BLaER1 (cell line): ENCODE data around the gene NFIC.
"Not testable (repeated sequence)": the region's sequence is repeated elsewhere in the genome, so short reads cannot be mapped to it uniquely, and the experiment has no call there.

Experiments
- H3K27ac ChIP-seq: shearing (Covaris generic); formaldehyde crosslinking; 2 replicates; pipeline ENCODE4 v1.8.1; 2022
- H3K27me3 ChIP-seq: shearing (Covaris generic); formaldehyde crosslinking; 2 replicates; pipeline ENCODE4 v1.8.1; 2022
- H3K36me3 ChIP-seq: shearing (Covaris generic); formaldehyde crosslinking; 2 replicates; pipeline ENCODE4 v1.8.1; 2022
- H3K4me1 ChIP-seq: shearing (Covaris generic); formaldehyde crosslinking; 2 replicates; pipeline ENCODE4 v1.8.1; 2022
- H3K4me2 ChIP-seq: shearing (Covaris generic); formaldehyde crosslinking; 2 replicates; pipeline ENCODE4 v1.8.1; 2022
- H3K4me3 ChIP-seq: shearing (Covaris generic); formaldehyde crosslinking; 2 replicates; pipeline ENCODE4 v1.8.1; 2022
- H3K9ac ChIP-seq: shearing (Covaris generic); formaldehyde crosslinking; 2 replicates; pipeline ENCODE4 v1.8.1; 2022
- H3K9me3 ChIP-seq: shearing (Covaris generic); formaldehyde crosslinking; 2 replicates; pipeline ENCODE4 v1.8.1; 2022
- H4K20me1 ChIP-seq: shearing (Covaris generic); formaldehyde crosslinking; 2 replicates; pipeline ENCODE4 v1.8.1; 2022
- Cebpa-rat ChIP-seq: shearing (Covaris generic); IDR thresholded peaks from 2 replicates; pipeline ENCODE4 v1.8.1; 2022

NFIC gene

DNA sequence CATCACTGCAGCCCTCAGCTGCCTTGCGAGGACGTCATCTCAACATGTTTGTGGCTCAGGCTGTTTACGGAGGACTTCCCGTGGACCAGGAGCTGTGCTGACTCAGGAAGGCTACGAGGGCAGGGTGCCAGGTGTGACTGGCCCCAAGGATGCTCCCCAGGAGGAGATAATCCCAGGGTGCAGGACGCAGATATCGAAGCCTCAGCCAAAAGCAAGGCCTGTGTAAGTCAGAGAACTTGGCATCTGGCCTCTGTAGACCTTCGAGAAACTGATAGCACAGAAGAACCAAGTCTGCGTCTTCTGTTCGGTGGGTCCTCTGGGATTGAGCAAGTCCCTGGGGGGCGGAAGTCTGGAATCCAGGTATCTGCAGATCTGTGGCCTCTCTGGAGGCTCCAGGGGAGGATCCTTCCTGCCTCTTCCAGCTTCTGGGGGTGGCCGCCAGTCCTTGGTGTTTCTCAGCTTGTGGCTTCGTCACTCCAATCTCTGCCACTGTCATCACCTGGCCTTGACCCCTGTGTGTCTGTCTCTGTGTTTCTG, 136.7 kb downstream of the NFIC start:
- H3K9ac ChIP-seq, result peak overlapping the region; percentile 34
- no peaks in the 10 kb centered on the region for H3K9me3 ChIP-seq
- no peaks in the 10 kb centered on the region for H3K27me3 ChIP-seq
- no peak overlapping the region for H3K4me2 ChIP-seq
- H3K27ac ChIP-seq, result no peak overlapping the region
- H4K20me1 ChIP-seq, result peaks cover 9% of the 10 kb centered on the region
- no peak overlapping the region for H3K4me3 ChIP-seq
- H3K36me3 ChIP-seq, result 0 out of 2 replicates have a peak, but pooled peaks cover 2% of the 10 kb centered on the region
- no peak for TF ChIP-seq Cebpa-rat
- H3K4me1 ChIP-seq, result peaks cover 41% of the 10 kb centered on the region

DNA sequence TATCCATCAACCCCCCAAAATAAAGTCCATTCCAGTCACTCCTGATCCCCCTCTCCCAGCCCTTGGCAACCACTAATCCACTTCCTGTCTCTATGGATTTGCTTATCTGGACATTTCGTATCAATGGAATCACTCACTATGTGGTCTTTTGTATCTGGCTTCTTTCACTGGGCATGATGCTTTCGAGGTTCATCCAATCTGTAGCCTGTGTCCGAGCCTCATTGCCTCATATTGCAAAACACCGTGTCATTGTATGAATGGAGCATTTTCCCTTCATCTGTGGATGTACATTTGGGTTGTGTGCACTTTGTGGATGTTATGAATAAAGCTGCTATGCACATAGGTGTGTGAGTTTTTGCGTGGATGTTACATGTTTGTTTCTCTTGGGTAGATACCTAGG, 138.4 kb downstream of the NFIC start:
- Histone ChIP-seq H3K36me3 (peaks cover 13% of the 10 kb centered on the region), H3K4me2 (peak overlapping the region; percentile 91), H3K9ac (no peak overlapping the region), H4K20me1 (peaks cover 26% of the 10 kb centered on the region), H3K27me3 (no peaks in the 10 kb centered on the region), H3K4me3 (no peak overlapping the region), H3K4me1 (peaks cover 47% of the 10 kb centered on the region), H3K27ac (no peak overlapping the region), H3K9me3 (no peaks in the 10 kb centered on the region)
- TF ChIP-seq Cebpa-rat, result no peak

DNA sequence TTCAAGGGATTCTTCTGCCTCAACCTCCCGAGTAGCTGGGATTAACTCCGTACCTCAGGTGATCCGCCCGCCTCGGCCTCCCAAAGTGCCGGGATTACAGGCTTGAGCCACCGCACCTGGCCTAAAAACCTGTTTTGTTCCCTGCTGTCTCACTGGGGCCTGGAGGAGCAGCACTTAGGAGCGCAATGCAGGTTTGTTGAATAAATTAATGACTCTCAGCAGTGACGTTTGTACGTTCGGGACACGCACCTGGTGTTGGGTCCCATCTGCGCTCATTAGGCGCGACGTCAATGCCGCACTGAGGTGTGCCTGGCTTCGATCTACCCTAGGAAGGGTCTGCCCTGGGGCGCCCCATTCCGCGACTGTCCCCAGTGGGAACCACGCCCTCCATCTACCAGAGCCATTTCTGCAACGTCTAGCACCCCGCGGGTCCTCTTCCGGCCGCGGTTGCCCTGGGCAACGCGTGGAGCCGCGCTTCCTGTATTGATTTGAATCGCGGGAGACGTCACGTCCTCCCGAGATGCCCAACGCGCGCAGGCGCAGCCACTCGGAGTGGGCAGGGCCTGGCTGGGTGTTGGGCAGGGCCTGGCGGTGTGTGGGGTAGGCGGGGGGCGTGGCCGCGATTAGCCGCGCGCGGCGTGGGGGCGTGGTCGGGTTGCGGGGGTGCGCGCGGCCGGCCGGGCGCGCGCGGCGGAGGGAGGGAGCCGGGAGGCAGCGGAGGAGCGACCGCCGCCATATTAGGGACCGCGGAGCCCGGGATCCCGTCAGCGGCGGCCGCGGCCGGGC, 139.4 kb downstream of the NFIC start, which contains the start of gene FZR1:
FZR1 (plus strand) TSS at position 714 of the 786 bp plus-strand sequence. CDS start 16,679 bp downstream, outside the sequence.
- peaks cover 49% of the 10 kb centered on the region for H3K4me1 ChIP-seq
- peak within 1 kb of the TSS; percentile 97 for H3K27ac ChIP-seq
- no peaks in the 10 kb centered on the region for H3K27me3 ChIP-seq
- peaks cover 24% of the 10 kb centered on the region for H3K36me3 ChIP-seq
- H4K20me1 ChIP-seq, result peaks cover 36% of the 10 kb centered on the region
- H3K9ac ChIP-seq, result peak within 1 kb of the TSS; percentile 97
- peak within 1 kb of the TSS; percentile 96 for H3K4me3 ChIP-seq
- peak within 1 kb of the TSS; percentile 96 for H3K4me2 ChIP-seq
- TF ChIP-seq Cebpa-rat, result no peak
- H3K9me3 ChIP-seq, result no peaks in the 10 kb centered on the region

DNA sequence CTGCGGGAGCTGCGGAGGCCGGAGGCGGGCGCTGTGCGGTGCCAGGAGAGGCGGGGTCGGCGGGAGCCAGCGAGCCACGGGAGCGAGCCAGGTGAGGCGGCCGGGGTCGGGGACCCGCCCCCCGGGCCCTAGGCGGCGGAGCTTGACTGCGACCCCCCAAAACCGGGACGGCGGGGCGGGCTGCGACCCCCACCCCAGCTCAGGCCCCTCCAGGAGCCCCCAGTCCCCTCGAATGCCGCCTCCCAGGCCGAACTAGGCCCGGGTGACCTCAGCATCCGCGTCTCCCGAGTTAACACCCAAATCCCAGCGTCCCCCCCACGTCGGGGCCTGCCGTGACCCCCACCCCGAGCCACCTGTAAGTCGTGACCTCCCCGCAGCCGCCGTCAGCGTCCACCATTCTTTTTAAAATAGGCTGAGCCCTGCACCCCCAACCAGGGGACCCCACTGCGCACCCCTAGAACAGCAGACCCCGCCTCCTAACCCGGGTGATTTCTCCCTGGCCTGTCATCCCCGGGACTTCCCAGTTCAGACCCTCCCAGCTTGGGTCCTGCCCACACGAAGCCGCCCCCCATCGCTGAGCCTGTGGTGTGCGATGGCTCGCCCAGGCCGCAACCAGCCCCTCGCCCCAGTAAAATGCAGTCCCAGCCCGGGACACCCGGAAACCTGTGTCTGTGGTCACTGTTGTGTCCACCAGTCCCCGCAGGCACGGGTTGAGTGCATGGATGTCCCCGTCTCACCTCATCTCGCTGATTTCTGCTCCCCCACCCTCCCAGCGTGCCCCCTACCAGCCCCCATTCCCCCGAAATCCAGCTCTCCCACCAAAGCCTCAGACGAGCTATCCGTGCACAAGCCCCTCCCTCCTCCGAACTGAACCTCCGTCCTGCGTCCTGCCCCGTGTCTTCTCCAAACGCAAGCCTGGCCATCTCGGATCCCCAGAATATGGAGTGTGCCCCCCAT, 140.3 kb downstream of the NFIC start:
- Histone ChIP-seq H3K36me3 (peaks cover 33% of the 10 kb centered on the region), H4K20me1 (peaks cover 45% of the 10 kb centered on the region), H3K9me3 (no peaks in the 10 kb centered on the region), H3K4me2 (peak overlapping the region; percentile 96), H3K4me3 (peak overlapping the region; percentile 96), H3K4me1 (peaks cover 54% of the 10 kb centered on the region), H3K27me3 (no peaks in the 10 kb centered on the region), H3K9ac (peak overlapping the region; percentile 97), H3K27ac (peak overlapping the region; percentile 97)
- no peak for TF ChIP-seq Cebpa-rat

DNA sequence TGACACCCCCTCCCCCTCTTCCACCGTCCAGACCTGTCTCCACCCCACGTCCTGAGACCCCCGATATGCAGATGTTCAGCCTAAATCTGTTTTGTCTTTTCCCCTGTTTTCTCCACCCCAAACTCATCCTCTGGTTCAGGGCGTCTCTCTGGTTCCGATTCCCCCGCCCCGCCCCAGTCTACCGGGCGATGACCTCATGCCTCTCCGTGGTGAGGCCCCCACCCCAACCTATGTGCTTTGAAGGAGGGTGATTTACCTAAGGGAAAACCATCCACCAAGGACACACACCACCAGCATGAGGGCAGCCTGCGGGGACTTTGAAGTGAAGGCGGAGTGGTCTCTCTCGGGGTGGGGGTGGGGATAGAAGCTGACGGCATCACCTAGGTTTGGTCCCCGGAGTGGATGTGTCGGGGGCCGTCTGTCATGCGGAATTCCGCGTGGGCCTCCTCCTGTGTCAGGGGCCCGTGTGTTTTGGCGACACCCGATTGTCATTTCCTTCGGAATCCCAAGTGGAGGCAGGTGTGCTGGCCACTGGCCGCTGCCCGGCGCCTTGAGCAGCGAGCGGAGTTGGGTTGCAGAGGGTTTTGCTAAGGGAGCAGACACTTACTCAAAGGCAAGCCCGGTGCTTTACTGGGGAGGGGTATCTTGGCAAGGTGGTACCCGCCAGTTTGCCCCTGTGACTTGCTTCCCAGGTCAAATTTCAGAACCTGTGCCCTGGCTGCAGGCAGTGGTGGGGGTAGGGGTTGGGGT, 141.2 kb downstream of the NFIC start:
- H3K27me3 ChIP-seq, result no peaks in the 10 kb centered on the region
- peaks cover 54% of the 10 kb centered on the region for H4K20me1 ChIP-seq
- peak overlapping the region; percentile 96 for H3K4me2 ChIP-seq
- peak overlapping the region; percentile 97 for H3K9ac ChIP-seq
- H3K27ac ChIP-seq, result peak overlapping the region; percentile 26; the same call in 1 of the 2 replicates
- no peaks in the 10 kb centered on the region for H3K9me3 ChIP-seq
- no peak for TF ChIP-seq Cebpa-rat
- peak overlapping the region; percentile 96 for H3K4me3 ChIP-seq
- H3K36me3 ChIP-seq, result peaks cover 41% of the 10 kb centered on the region
- peaks cover 62% of the 10 kb centered on the region for H3K4me1 ChIP-seq

DNA sequence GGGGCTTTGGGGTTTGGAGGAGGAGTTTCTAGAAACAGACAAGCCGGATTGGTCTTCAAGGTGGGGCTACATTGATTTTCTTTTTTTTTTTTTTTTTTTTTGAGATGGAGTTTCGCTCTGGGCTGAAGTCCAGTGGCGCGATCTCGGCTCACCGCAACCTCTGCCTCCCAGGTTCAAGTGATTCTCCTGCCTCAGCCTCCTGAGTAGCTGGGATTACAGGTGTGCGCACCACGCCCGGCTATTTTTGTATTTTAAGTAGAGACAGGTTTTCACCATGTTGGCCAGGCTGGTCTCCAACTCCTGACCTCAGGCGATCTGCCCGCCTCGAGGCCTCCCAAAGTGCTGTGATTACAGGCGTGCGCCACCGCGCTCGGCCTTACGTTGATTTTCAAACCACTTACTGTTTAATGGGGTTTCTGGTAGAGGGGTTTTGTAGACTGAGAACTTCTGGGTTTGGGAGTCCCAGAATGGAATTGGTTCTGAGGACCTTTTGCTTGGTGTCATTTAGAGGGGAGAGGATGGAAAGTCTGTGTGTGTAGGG, 141.8 kb downstream of the NFIC start:
- not testable (repeated sequence) for H3K27ac ChIP-seq, H3K9me3 ChIP-seq, H3K27me3 ChIP-seq, H3K4me3 ChIP-seq
- H3K36me3 ChIP-seq, result peaks cover 48% of the 10 kb centered on the region
- H3K4me1 ChIP-seq, result peaks cover 69% of the 10 kb centered on the region
- H4K20me1 ChIP-seq, result peaks cover 60% of the 10 kb centered on the region
- peak overlapping the region; percentile 63; the same call in 1 of the 2 replicates for H3K9ac ChIP-seq
- H3K4me2 ChIP-seq, result peak overlapping the region; percentile 50

DNA sequence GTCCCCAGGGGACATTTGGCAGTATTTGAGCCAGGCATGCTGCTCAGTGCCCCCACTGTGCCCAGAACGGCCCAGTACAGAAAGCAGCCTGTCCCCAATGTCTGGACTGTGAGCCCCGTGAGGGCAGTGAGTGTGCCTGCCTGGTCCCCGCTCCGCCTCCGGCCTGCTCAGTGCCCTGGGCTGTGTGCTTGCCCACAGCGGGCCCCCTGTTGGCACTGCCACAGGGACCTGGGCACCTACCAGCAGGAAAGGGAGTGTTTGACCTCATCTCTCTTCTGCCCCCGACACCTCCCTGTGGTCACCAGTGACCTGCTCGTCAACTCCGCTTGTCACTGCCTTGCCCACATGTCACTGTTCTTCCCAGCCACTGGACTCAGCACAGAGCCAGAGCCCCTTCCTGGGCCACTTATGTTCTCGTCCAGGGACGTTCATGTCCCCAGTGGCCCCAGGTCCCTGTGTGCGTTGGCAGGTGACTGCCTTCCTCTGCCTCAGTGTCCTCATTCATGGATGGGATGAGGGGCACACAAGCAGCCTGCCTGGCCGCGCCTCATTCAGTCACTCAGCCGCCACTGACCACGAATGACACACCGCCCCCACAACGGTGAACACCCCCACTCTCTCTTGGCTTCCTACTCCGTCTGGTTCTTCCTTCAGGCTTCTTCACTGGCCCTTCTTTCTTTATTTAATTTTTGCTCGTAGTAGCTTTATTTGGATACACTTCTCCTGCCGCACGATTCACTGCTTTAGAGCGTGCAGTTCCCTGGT, 142.6 kb downstream of the NFIC start:
- H3K9ac ChIP-seq, result peak overlapping the region; percentile 63
- H3K27ac ChIP-seq, result peak overlapping the region; percentile 31; the same call in 1 of the 2 replicates
- H4K20me1 ChIP-seq, result peaks cover 68% of the 10 kb centered on the region
- peaks cover 76% of the 10 kb centered on the region for H3K4me1 ChIP-seq
- TF ChIP-seq Cebpa-rat, result no peak
- H3K4me3 ChIP-seq, result no peak overlapping the region
- peaks cover 56% of the 10 kb centered on the region for H3K36me3 ChIP-seq
- no peaks in the 10 kb centered on the region for H3K9me3 ChIP-seq
- H3K27me3 ChIP-seq, result no peaks in the 10 kb centered on the region
- H3K4me2 ChIP-seq, result peak overlapping the region; percentile 50

DNA sequence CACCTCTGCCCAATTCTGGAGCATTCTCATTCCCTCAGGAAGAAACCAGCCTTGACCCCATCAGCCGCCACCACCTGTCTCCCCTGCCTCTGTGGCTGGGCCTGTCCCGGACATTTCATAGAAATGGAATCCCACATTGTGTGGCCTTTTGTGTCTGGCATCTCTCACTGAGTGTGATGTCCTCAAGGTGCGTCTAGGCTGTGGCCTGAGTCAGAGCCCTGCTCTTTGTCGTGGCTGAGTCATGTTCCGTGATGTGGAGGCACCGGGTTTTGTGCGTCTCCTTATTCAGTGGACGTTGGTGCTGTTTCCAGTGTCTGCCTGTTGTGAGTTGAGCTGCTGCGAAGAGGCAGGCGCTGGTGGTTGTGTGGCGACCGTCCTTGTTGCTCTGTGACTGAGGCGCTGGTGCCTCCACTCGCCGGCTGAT, 143.2 kb downstream of the NFIC start:
- peaks cover 62% of the 10 kb centered on the region for H3K36me3 ChIP-seq

More for the DNA sequence above, 143.2 kb downstream of the NFIC start:
- no peaks in the 10 kb centered on the region for H3K27me3 ChIP-seq
- no peak for TF ChIP-seq Cebpa-rat
- 0 out of 2 replicates have a peak overlapping the region, but pooled peaks have one; percentile 31 for H3K27ac ChIP-seq
- no peaks in the 10 kb centered on the region for H3K9me3 ChIP-seq
- peaks cover 79% of the 10 kb centered on the region for H3K4me1 ChIP-seq
- no peak overlapping the region for H3K4me2 ChIP-seq
- H3K4me3 ChIP-seq, result no peak overlapping the region
- peak overlapping the region; percentile 63; the same call in 1 of the 2 replicates for H3K9ac ChIP-seq
- peaks cover 74% of the 10 kb centered on the region for H4K20me1 ChIP-seq
